Tibial artery (tissue), 4 donors: ENCODE results near the gene TMEM198.

Experiments
- DNase-seq, 2 donors: peaks; one replicate each; pipeline ENCODE4 v3.0.0-alpha.2; 2019
- H3K27ac ChIP-seq, 2 donors: fragments of 200-600 bp; sonication (generic) in 1 of 2; 1 replicate in 1 of 2; 2 replicates in 1 of 2; pipeline ENCODE4 v1.5.1; 2018 to 2019; ENCODE audit warnings: mild to moderate bottlenecking in 1 of 2
- H3K27me3 ChIP-seq, 2 donors: fragments of 200-600 bp; sonication (generic) in 1 of 2; one replicate each; pipeline versions ENCODE4 v1.5.1 to v1.6.0; 2016 to 2019
- H3K36me3 ChIP-seq, 3 donors: fragments of 200-600 bp; sonication (generic) in 2 of 3; one replicate each; pipeline ENCODE4 v1.5.1; 2016 to 2019; ENCODE audit warnings: mild to moderate bottlenecking in 2 of 3
- H3K4me1 ChIP-seq, 4 donors: fragments of 200-600 bp; sonication (generic) in 2 of 4; 1 replicate in 3 of 4; 2 replicates in 1 of 4; pipeline ENCODE4 v1.5.1; 2016 to 2019
- H3K4me3 ChIP-seq, 2 donors: fragments of 200-600 bp; sonication (generic) in 1 of 2; 1 replicate in 1 of 2; 2 replicates in 1 of 2; pipeline ENCODE4 v1.5.1; 2018 to 2019; ENCODE audit warnings: mild to moderate bottlenecking in 2 of 2
- H3K9me3 ChIP-seq, 3 donors: fragments of 200-600 bp; sonication (generic) in 1 of 3; one replicate each; pipeline ENCODE4 v1.5.1; 2016 to 2019
- CTCF ChIP-seq, 2 experiments: fragments of 200-600 bp in 1 of 2; fragments of 450-650 bp in 1 of 2; IDR thresholded peaks; one replicate each; pipeline ENCODE4 v1.5.1; 2017 to 2019; ENCODE audit warnings: antibody characterized with exemption in 2 of 2, mild to moderate bottlenecking in 1 of 2, moderate library complexity in 1 of 2
- intact Hi-C: fragments of 100-400 bp; cut with DNase I; formaldehyde crosslinking; loops from one replicate; pipeline ENCODE4 v1.15.0; 2023; ENCODE audit warnings: low total_unique reads

Gene TMEM198

DNA sequence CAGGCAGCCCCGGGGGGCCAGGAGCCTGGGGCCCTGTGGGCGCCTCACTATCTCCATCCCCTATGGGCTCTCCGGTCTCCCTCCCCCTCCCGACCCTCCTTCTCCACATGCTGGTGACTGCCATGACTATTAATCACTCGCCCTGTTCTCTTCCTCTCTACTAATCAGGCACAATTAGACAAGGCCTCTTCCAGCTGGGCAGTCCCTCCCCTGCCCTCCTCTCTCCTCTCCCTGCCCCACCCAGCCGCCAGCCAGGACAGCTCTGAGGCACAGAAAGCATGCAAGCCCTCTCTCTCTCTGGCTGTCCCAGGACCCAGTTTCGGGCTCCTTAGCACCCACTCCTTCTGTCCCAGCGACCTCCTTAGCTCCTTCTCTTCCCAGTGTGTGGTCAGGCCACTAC lies 23.7 kb upstream of the TMEM198 start:
- intact Hi-C loops = no loop called here

DNA sequence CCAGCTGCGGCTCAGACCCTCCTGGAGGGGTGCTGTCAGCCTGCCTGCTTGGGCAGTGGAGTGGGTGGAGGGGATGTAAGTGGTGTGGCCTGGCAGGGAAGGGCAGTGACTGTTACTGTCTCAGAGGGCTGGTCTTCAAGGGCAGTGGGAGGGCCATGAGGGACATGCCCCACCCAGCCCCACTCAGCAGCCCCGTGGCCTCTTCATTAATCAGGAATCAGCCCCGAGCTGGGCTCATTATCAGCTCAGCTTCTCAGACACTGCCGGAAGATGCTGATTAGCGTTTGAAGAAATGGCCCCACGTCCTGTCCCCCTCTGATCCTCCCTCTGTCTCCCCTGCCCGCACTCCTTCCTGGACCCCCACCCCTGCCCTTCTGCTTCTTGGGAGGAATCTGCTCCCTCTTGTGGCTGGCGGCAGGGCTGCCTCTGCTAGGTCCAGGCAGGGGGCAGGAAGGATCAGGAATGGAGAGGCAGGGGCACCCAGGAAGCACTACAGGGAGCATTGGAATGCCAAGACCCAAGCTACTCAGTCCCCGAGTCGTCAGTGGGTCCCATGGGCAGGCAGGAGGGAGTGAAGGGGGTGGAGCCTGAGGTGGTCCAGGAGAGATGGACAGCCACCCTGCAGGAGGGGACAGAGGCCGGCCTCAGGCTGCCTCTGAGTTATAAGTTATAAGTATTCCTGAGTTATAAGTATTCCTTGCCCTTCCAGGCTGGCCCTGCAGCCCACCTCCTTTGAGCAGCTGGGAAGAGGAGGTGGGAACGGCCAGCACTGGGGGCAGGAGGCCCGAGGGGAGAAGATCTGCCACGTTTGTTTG lies 22.6 kb upstream of the TMEM198 start:
- peak; percentile 59 to 65 for TF ChIP-seq CTCF (IDR thresholded peaks at IDR 0.05)
- no peak overlapping the region for H3K4me3 ChIP-seq
- peaks cover 0 to 25% (median 19%) of the 10 kb centered on the region in 4 donors for H3K4me1 ChIP-seq
- intact Hi-C loops = no loop called here
- peak overlapping the region in 1 of 2 donors; percentile 53 for H3K27ac ChIP-seq
- no peaks in the 10 kb centered on the region for H3K36me3 ChIP-seq
- no peaks in the 10 kb centered on the region for H3K9me3 ChIP-seq
- no peak for DNase-seq
- peaks cover 0 to 1% of the 10 kb centered on the region in 2 donors for H3K27me3 ChIP-seq

More for the DNA sequence above, 23.7 kb upstream of the TMEM198 start:
- TF ChIP-seq CTCF (IDR thresholded peaks at IDR 0.05) = no peak
- no peak overlapping the region for H3K4me3 ChIP-seq
- no peaks in the 10 kb centered on the region for H3K36me3 ChIP-seq
- peaks cover 0 to 25% (median 19%) of the 10 kb centered on the region in 4 donors for H3K4me1 ChIP-seq
- H3K9me3 ChIP-seq = no peaks in the 10 kb centered on the region
- no peak overlapping the region for H3K27ac ChIP-seq
- H3K27me3 ChIP-seq = peaks cover 0 to 8% of the 10 kb centered on the region in 2 donors
- no peak for DNase-seq

- no peak for DNase-seq
- peak overlapping the region; percentile 43 to 45 for H3K4me3 ChIP-seq
- peak overlapping the region; percentile 47 to 53 for H3K27ac ChIP-seq
- intact Hi-C loops = no loop called here
- TF ChIP-seq CTCF (IDR thresholded peaks at IDR 0.05) = no peak
- H3K9me3 ChIP-seq = no peaks in the 10 kb centered on the region
- peaks cover 0 to 5% of the 10 kb centered on the region in 2 donors for H3K27me3 ChIP-seq
- peaks cover 0 to 25% (median 19%) of the 10 kb centered on the region in 4 donors for H3K4me1 ChIP-seq
- no peaks in the 10 kb centered on the region for H3K36me3 ChIP-seq
Observed at GRCh38 chr2:219522111-219523030, 21.5 kb upstream of the TMEM198 start.

GRCh38 chr2:219523031-219523671 lies 20.7 kb upstream of the TMEM198 start:
- H3K27ac ChIP-seq = peak overlapping the region; percentile 47 to 53
- H3K9me3 ChIP-seq = no peaks in the 10 kb centered on the region
- no peaks in the 10 kb centered on the region for H3K36me3 ChIP-seq
- H3K4me3 ChIP-seq = peak overlapping the region; percentile 43 to 45
- TF ChIP-seq CTCF (IDR thresholded peaks at IDR 0.05) = no peak
- H3K4me1 ChIP-seq = peaks cover 0 to 25% (median 19%) of the 10 kb centered on the region in 4 donors
- intact Hi-C loops = no loop called here
- peaks cover 0 to 13% of the 10 kb centered on the region in 2 donors for H3K27me3 ChIP-seq
- no peak for DNase-seq

GRCh38 chr2:219524817-219525216 lies 19.0 kb upstream of the TMEM198 start:
- H3K36me3 ChIP-seq = no peaks in the 10 kb centered on the region
- H3K4me3 ChIP-seq = no peak overlapping the region
- H3K27me3 ChIP-seq = peaks cover 0 to 22% of the 10 kb centered on the region in 2 donors
- H3K4me1 ChIP-seq = peaks cover 0 to 27% (median 21%) of the 10 kb centered on the region in 4 donors
- no peak for TF ChIP-seq CTCF (IDR thresholded peaks at IDR 0.05)
- no peak for DNase-seq
- no peak overlapping the region for H3K27ac ChIP-seq
- intact Hi-C loops = no loop called here
- H3K9me3 ChIP-seq = no peaks in the 10 kb centered on the region
